Liver (tissue), 9 donors: ENCODE measurements around the gene BMP8A. TPM values are rescaled to one million over a fixed set of nuclear protein-coding genes. Genes with fewer than 3 reads are reported as not detected.
"Not testable (repeated sequence)": the region's sequence is repeated elsewhere in the genome, so short reads cannot be mapped to it uniquely, and the experiment has no call there.

ENCODE experiments used
- DNase-seq: peaks from one replicate; pipeline ENCODE4 v3.0.0-alpha.2; 2017; ENCODE audit warnings: low spot score
- H3K27ac ChIP-seq, 2 donors: one replicate each; pipeline ENCODE4 v1.7.0; 2013; ENCODE audit warnings: inconsistent platforms in 2 of 2, low read length in 2 of 2, control low read depth in 1 of 2, low read depth in 1 of 2, mild to moderate bottlenecking in 1 of 2
- H3K27me3 ChIP-seq, 4 donors: one replicate each; pipeline versions ENCODE4 v1.6.1 to v1.7.0; 2013; ENCODE audit warnings: low read length in 3 of 4, inconsistent platforms in 1 of 4, mild to moderate bottlenecking in 1 of 4, moderate library complexity in 1 of 4; ENCODE audit not compliant: control insufficient read depth in 4 of 4, insufficient read depth in 4 of 4
- H3K36me3 ChIP-seq, 4 donors: one replicate each; pipeline versions ENCODE4 v1.6.1 to v1.7.0; 2013; ENCODE audit warnings: low read length in 3 of 4, mild to moderate bottlenecking in 3 of 4, low read depth in 1 of 4, moderate library complexity in 1 of 4; ENCODE audit not compliant: control insufficient read depth in 4 of 4, insufficient read depth in 3 of 4
- H3K4me1 ChIP-seq, 4 donors: one replicate each; pipeline versions ENCODE4 v1.6.1 to v1.7.0; 2013; ENCODE audit warnings: low read length in 3 of 4, mild to moderate bottlenecking in 3 of 4, moderate library complexity in 1 of 4; ENCODE audit not compliant: control insufficient read depth in 4 of 4, insufficient read depth in 4 of 4
- H3K4me3 ChIP-seq, 3 donors: one replicate each; pipeline versions ENCODE4 v1.6.1 to v1.7.0; 2013; ENCODE audit warnings: low read length in 3 of 3, control low read depth in 1 of 3, low read depth in 1 of 3, mild to moderate bottlenecking in 1 of 3
- H3K9ac ChIP-seq, 2 donors: one replicate each; pipeline ENCODE4 v1.7.0; 2013; ENCODE audit warnings: low read length in 2 of 2, mild to moderate bottlenecking in 2 of 2, moderate library complexity in 2 of 2, control low read depth in 1 of 2, low read depth in 1 of 2
- H3K9me3 ChIP-seq, 4 donors: one replicate each; pipeline versions ENCODE4 v1.6.1 to v1.7.0; 2013; ENCODE audit warnings: low read length in 3 of 4; ENCODE audit not compliant: control insufficient read depth in 4 of 4
- ATF3 ChIP-seq: IDR thresholded peaks from 2 replicates; pipeline ENCODE4 v1.6.1; 2016; ENCODE audit warnings: antibody characterized with exemption
- EGR1 ChIP-seq, 2 donors: IDR thresholded peaks; 2 replicates each; pipeline ENCODE4 v1.6.1; 2016 to 2018; ENCODE audit warnings: antibody characterized with exemption in 2 of 2, low read depth in 2 of 2
- FOXA2 ChIP-seq: IDR thresholded peaks from 2 replicates; pipeline ENCODE4 v1.6.1; 2016; ENCODE audit warnings: antibody characterized with exemption
- GABPA ChIP-seq, 2 donors: IDR thresholded peaks in 1 of 2; conservative IDR thresholded peaks in 1 of 2; 2 replicates each; pipeline ENCODE4 v1.6.1; 2016; ENCODE audit warnings: antibody characterized with exemption in 2 of 2, mild to moderate bottlenecking in 1 of 2, moderate library complexity in 1 of 2
- HNF4A ChIP-seq, 2 donors: conservative IDR thresholded peaks; 2 replicates each; pipeline ENCODE4 v1.6.1; 2016; ENCODE audit warnings: antibody characterized with exemption in 2 of 2, mild to moderate bottlenecking in 2 of 2
- HNF4G ChIP-seq: IDR thresholded peaks from 2 replicates; pipeline ENCODE4 v1.6.1; 2016; ENCODE audit warnings: antibody characterized with exemption
- JUND ChIP-seq, 2 donors: IDR thresholded peaks; 2 replicates each; pipeline ENCODE4 v1.6.1; 2016; ENCODE audit warnings: antibody characterized with exemption in 2 of 2
- MAX ChIP-seq: IDR thresholded peaks from 2 replicates; pipeline ENCODE4 v1.6.1; 2016; ENCODE audit warnings: antibody characterized with exemption
- NR2F2 ChIP-seq: IDR thresholded peaks from 2 replicates; pipeline ENCODE4 v1.6.1; 2016; ENCODE audit warnings: antibody characterized with exemption
- RAD21 ChIP-seq, 2 donors: IDR thresholded peaks; 2 replicates each; pipeline ENCODE4 v1.6.1; 2016; ENCODE audit warnings: antibody characterized with exemption in 2 of 2, mild to moderate bottlenecking in 2 of 2
- REST ChIP-seq: IDR thresholded peaks from 2 replicates; pipeline ENCODE4 v1.6.1; 2016; ENCODE audit warnings: antibody characterized with exemption, mild to moderate bottlenecking
- RXRA ChIP-seq, 2 donors: IDR thresholded peaks; 2 replicates each; pipeline ENCODE4 v1.6.1; 2017 to 2018; ENCODE audit warnings: antibody characterized with exemption in 2 of 2, mild to moderate bottlenecking in 1 of 2
- SP1 ChIP-seq: IDR thresholded peaks from 2 replicates; pipeline ENCODE4 v1.6.1; 2018; ENCODE audit warnings: antibody characterized with exemption, mild to moderate bottlenecking
- TAF1 ChIP-seq: conservative IDR thresholded peaks from 2 replicates; pipeline ENCODE4 v1.6.1; 2016; ENCODE audit warnings: antibody characterized with exemption, mild to moderate bottlenecking
- YY1 ChIP-seq: IDR thresholded peaks from 2 replicates; pipeline ENCODE4 v1.6.1; 2016; ENCODE audit warnings: antibody characterized with exemption, mild to moderate bottlenecking
- WGBS: extraction: QIAGEN DNeasy Blood & Tissue Kit; methylation state at CpG from one replicate; pipeline ENCODE4 v1.1.7; 2013; 5-methylcytosine and 5-hydroxymethylcytosine counted together
- polyA plus RNA-seq, 2 donors: library from polyadenylated mRNA; stranded (reverse) in 1 of 2; unstranded in 1 of 2; fragments of 200-250 nt in 1 of 2; fragments of >200 nt in 1 of 2; fragmentation: Nextera tagmentation in 1 of 2; extraction: Ambion mirVana in 1 of 2; gene quantifications; one replicate each; pipeline versions ENCODE4 v1.2.1 to v1.2.3, GENCODE V29; 2013 to 2015
- total RNA-seq, 2 donors: library from RNA; depleted of rRNA; stranded (reverse); fragments of >200 nt; gene quantifications; one replicate each; pipeline ENCODE4 v1.2.3, GENCODE V29; 2014
- donor health status: healthy.
- donor health status: healthy.
- donor health status: healthy.
- donor health status: healthy.
- donor health status: healthy.

BMP8A gene
- total and polyA plus RNA-seq, 4 donors: not detected

GRCh38 chr1:39508857-39509305 is 17.4 kb downstream of the BMP8A start (continued):
- TF ChIP-seq REST: no peak
- no peak for TF ChIP-seq HNF4G
- TF ChIP-seq SP1: no peak
- no peak for TF ChIP-seq ATF3
- no peak for TF ChIP-seq EGR1 (IDR thresholded peaks at IDR 0.05; ENCODE audit: low read depth in 2 of 2)
- TF ChIP-seq NR2F2: no peak
- no peak for TF ChIP-seq YY1
- TF ChIP-seq JUND (IDR thresholded peaks at IDR 0.05): no peak
- no peak for TF ChIP-seq FOXA2
- no peak for TF ChIP-seq GABPA (IDR thresholded peaks at IDR 0.05 in 1 of 2, conservative IDR thresholded peaks at IDR 0.05 in 1 of 2)

- Histone ChIP-seq H3K27ac (no peak overlapping the region), H3K4me1 (peaks cover 0 to 7% (median 0%) of the 10 kb centered on the region in 4 donors), H3K36me3 (no peaks in the 10 kb centered on the region), H3K9ac (no peak overlapping the region), H3K9me3 (no peaks in the 10 kb centered on the region), H3K4me3 (no peak overlapping the region), H3K27me3 (no peaks in the 10 kb centered on the region)
- TF ChIP-seq SP1 (no peak), NR2F2 (no peak), YY1 (no peak), ATF3 (no peak), MAX (no peak), RAD21 (IDR thresholded peaks at IDR 0.05) (no peak), GABPA (IDR thresholded peaks at IDR 0.05 in 1 of 2, conservative IDR thresholded peaks at IDR 0.05 in 1 of 2) (no peak), HNF4A (conservative IDR thresholded peaks at IDR 0.05) (no peak), TAF1 (no peak), EGR1 (IDR thresholded peaks at IDR 0.05; ENCODE audit: low read depth in 2 of 2) (no peak), REST (no peak), RXRA (IDR thresholded peaks at IDR 0.05) (no peak)
- DNase-seq: no peak
- 73% methylated on average over 22 of the region's 22 CpGs for WGBS
These were observed 18.0 kb downstream of the BMP8A start for GRCh38 chr1:39509360-39510009.

- not testable (repeated sequence) for H3K9me3 ChIP-seq, H3K4me3 ChIP-seq, H3K27me3 ChIP-seq, H3K9ac ChIP-seq, DNase-seq, H3K36me3 ChIP-seq, H3K27ac ChIP-seq, H3K4me1 ChIP-seq
- 92% methylated on average over 16 of the region's 20 CpGs for WGBS
These were observed 19.2 kb downstream of the BMP8A start for GRCh38 chr1:39510570-39511186.

- not testable (repeated sequence) for H3K36me3 ChIP-seq, H3K27ac ChIP-seq, H3K9ac ChIP-seq, H3K27me3 ChIP-seq, DNase-seq, H3K4me1 ChIP-seq, H3K9me3 ChIP-seq, H3K4me3 ChIP-seq
- 85% methylated on average over 8 of the region's 13 CpGs for WGBS
These were observed 20.0 kb downstream of the BMP8A start for GRCh38 chr1:39511477-39511876.
